ENCODE data around the gene NDUFB10.
A peak's percentile ranks its signal among the peaks of the same experiment; 100 is the strongest.

The NDUFB10 gene

GRCh38 chr16:1984347-1985225, 25.2 kb downstream of the NDUFB10 start:
- DNase-seq (ENCODE audit: low spot score): no peak

GRCh38 chr16:1985466-1986150, 26.3 kb downstream of the NDUFB10 start:
- DNase-seq (ENCODE audit: low spot score): no peak

GRCh38 chr16:1987198-1987597, 27.9 kb downstream of the NDUFB10 start:
- DNase-seq (ENCODE audit: low spot score): no peak

- no peak for DNase-seq (ENCODE audit: low spot score)
Measured at GRCh38 chr16:1989209-1990100, 30.1 kb downstream of the NDUFB10 start, which contains the start of gene SYNGR3. Gene SYNGR3, plus strand, starts transcription at chr16:1989970. Its CDS starts 133 bp downstream, at chr16:1990103.

GRCh38 chr16:1990101-1990350, 30.7 kb downstream of the NDUFB10 start:
- no peak for DNase-seq (ENCODE audit: low spot score)

- DNase-seq (ENCODE audit: low spot score): no peak
Measured at GRCh38 chr16:1990351-1991134, 31.2 kb downstream of the NDUFB10 start.

- DNase-seq (ENCODE audit: low spot score): no peak
Measured at GRCh38 chr16:1991135-1991551, 31.8 kb downstream of the NDUFB10 start.

GRCh38 chr16:1991588-1991947, 32.2 kb downstream of the NDUFB10 start:
- DNase-seq (ENCODE audit: low spot score): no peak

- peak; percentile 78 for DNase-seq (ENCODE audit: low spot score)
Measured at GRCh38 chr16:1991948-1992703, 32.8 kb downstream of the NDUFB10 start.

GRCh38 chr16:1992704-1993317, 33.5 kb downstream of the NDUFB10 start:
- DNase-seq (ENCODE audit: low spot score): no peak

GRCh38 chr16:1993731-1994131, 34.4 kb downstream of the NDUFB10 start:
- no peak for DNase-seq (ENCODE audit: low spot score)

GRCh38 chr16:1997494-1998359, 38.4 kb downstream of the NDUFB10 start:
- DNase-seq (ENCODE audit: low spot score): no peak

GRCh38 chr16:1998360-1998835, 39.1 kb downstream of the NDUFB10 start:
- DNase-seq (ENCODE audit: low spot score): no peak

- no peak for DNase-seq (ENCODE audit: low spot score)
Measured at GRCh38 chr16:1998852-1999801, 39.8 kb downstream of the NDUFB10 start.

GRCh38 chr16:1999866-2000514, 40.7 kb downstream of the NDUFB10 start:
- DNase-seq (ENCODE audit: low spot score): no peak

- no peak for DNase-seq (ENCODE audit: low spot score)
Measured at GRCh38 chr16:2001035-2001434, 41.7 kb downstream of the NDUFB10 start.

GRCh38 chr16:2001456-2002355, 42.4 kb downstream of the NDUFB10 start:
- no peak for DNase-seq (ENCODE audit: low spot score)
